SKM-1 (cell line): Measurements from ENCODE around the gene OR10K2.

Experiments
- DNase-seq: peaks from one replicate; lab custom pipeline; 2025; ENCODE audit not compliant: unreplicated experiment; lab: John Stamatoyannopoulos, UW

The OR10K2 gene

DNA sequence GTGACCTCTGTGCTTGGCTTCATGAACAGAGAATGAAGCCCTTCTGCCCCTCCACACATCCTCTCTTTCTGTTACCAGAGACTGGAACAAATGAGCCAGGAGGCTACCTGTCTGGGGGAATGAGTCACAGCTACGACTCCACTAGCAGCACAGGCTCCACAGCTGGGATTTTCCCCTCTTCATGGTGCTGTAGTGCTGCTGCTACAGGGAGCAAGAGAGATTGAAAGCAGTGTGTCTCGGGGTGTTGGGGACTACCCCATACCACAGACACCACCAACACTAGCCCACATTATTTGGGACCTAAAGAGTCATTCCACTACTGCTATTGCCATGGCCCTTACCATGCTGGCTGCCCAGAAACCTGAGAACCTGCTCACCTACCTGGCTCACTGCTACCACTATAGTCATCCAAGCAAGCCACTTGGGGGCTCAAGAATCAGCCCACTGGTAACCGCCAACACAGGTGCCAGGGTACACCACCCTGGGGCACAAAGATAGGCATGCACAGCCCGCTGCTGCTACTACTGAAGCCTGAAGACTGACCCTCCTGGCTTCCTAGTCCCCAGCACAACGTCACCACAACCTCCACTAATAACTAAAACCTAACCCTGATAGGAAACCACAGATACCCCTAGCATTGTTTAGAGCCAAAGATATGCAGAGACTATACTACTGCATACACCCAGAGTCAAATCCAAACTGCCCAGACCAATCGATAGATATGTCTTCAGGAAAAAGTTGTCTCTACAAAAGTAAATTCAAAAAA is 54.7 kb downstream of the OR10K2 start:
- DNase-seq: no peak
